ENCODE results near the gene RGS1.

RGS1 gene

DNA sequence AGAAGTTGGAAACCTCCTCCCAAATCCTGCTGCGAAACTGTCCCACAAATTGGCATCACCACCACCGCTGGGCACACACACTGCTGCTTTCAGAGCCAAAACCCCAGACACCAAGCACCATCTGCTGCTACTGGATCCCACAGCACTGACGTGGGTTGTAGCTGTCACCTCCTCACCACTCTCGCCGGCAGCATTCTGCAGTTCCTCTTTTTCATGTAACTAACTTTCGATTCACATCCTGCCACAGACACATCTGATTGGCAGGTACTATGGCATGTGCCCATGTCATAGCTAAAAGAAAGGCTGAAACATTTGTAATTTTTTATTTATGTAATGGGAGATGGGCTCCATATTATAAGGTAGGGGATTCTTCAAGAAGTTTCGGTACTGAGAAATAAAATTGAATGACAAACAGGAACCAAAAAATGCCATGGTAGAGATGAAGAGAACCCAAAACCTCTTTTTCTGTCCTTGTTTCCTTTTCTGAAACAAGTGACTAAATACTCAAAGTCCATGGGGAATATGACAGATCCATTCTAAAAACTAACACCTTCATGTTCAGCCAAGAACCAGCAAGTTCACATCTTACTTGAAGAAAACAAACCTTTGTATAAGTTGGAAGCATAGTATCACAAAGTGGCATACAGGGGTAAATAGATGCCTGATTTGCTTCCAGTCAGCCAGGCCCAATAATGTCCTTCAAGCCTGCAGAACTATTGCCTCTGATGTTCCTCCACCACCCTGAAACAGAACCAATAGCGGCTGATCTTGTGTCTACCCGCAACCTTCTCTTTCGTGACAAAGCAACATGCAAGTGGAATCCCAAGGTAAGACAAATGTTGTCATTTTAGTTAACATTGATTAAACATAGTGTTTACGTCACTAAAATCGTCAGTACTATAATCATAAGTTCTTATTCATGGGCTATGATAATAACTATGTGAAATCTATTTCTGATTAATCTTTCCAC, 33.8 kb downstream of the RGS1 start:
- TF ChIP-seq TCF12 (IDR thresholded peaks at IDR 0.05; ENCODE audit: low read depth) (no peak), TEAD4 (IDR thresholded peaks at IDR 0.05) (no peak), TAF1 (IDR thresholded peaks at IDR 0.05; ENCODE audit: low read depth) (no peak), NFIC (IDR thresholded peaks at IDR 0.05) (no peak), EP300 (IDR thresholded peaks at IDR 0.05; ENCODE audit: borderline replicate concordance) (no peak), CEBPB (IDR thresholded peaks at IDR 0.05) (no peak), ZBTB7A (IDR thresholded peaks at IDR 0.05; ENCODE audit: low read depth) (no peak), EGR1 (IDR thresholded peaks at IDR 0.05) (no peak), YY1 (IDR thresholded peaks at IDR 0.05; ENCODE audit: low read depth) (no peak), RAD21 (IDR thresholded peaks at IDR 0.05; ENCODE audit: low read depth) (no peak), FOXM1 (IDR thresholded peaks at IDR 0.05; ENCODE audit: borderline replicate concordance, low read depth) (no peak), CREB1 (IDR thresholded peaks at IDR 0.05; ENCODE audit: low read depth) (no peak)
- TF ChIP-seq, protein P1, sequence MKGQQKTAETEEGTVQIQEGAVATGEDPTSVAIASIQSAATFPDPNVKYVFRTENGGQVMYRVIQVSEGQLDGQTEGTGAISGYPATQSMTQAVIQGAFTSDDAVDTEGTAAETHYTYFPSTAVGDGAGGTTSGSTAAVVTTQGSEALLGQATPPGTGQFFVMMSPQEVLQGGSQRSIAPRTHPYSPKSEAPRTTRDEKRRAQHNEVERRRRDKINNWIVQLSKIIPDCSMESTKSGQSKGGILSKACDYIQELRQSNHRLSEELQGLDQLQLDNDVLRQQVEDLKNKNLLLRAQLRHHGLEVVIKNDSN (IDR thresholded peaks at IDR 0.05) = no peak
- TF ChIP-seq, protein P2, sequence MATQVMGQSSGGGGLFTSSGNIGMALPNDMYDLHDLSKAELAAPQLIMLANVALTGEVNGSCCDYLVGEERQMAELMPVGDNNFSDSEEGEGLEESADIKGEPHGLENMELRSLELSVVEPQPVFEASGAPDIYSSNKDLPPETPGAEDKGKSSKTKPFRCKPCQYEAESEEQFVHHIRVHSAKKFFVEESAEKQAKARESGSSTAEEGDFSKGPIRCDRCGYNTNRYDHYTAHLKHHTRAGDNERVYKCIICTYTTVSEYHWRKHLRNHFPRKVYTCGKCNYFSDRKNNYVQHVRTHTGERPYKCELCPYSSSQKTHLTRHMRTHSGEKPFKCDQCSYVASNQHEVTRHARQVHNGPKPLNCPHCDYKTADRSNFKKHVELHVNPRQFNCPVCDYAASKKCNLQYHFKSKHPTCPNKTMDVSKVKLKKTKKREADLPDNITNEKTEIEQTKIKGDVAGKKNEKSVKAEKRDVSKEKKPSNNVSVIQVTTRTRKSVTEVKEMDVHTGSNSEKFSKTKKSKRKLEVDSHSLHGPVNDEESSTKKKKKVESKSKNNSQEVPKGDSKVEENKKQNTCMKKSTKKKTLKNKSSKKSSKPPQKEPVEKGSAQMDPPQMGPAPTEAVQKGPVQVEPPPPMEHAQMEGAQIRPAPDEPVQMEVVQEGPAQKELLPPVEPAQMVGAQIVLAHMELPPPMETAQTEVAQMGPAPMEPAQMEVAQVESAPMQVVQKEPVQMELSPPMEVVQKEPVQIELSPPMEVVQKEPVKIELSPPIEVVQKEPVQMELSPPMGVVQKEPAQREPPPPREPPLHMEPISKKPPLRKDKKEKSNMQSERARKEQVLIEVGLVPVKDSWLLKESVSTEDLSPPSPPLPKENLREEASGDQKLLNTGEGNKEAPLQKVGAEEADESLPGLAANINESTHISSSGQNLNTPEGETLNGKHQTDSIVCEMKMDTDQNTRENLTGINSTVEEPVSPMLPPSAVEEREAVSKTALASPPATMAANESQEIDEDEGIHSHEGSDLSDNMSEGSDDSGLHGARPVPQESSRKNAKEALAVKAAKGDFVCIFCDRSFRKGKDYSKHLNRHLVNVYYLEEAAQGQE (IDR thresholded peaks at IDR 0.05; ENCODE audit: low read depth) = no peak
- TF ChIP-seq, protein P3, sequence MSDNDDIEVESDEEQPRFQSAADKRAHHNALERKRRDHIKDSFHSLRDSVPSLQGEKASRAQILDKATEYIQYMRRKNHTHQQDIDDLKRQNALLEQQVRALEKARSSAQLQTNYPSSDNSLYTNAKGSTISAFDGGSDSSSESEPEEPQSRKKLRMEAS (IDR thresholded peaks at IDR 0.05) = no peak

DNA sequence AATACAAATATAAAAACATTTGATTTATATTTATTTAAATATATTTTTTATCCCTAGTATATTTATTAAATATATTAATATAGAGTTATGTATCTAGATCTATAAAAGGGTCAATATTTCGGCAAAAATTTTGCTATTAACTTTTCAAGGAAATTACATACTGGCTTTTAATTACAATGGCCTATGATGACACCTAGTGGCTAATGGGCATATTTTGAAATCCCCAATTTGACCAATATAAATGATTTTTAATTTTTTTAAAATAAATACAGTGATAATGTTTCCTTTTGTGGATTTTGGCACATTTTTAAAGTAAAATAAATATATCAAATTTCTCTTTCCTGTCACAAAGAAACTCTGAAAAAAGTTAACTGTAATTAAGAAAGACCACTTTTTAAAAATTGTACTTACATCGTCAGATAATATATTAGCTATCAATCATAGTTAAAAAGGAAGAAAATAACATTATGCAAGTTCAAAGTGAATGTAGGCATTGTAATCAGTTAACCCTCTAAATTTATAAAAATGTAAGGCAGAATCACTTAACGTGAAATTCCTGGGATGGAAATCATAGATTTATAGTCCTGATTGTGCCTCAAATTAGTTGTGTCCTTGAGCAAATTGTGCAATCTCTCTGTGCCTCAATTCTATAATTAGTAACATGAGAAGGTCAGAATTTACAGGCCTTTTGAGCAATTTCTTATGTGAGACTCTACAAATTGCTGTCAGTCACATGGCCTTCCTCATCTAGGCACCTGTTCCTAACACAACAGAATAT, 34.7 kb downstream of the RGS1 start:
- TF ChIP-seq ZBTB7A (IDR thresholded peaks at IDR 0.05; ENCODE audit: low read depth) = no peak
- peak; percentile 74 for TF ChIP-seq CEBPB (IDR thresholded peaks at IDR 0.05)
- TF ChIP-seq TEAD4 (IDR thresholded peaks at IDR 0.05) = no peak
- TF ChIP-seq, protein P3 (IDR thresholded peaks at IDR 0.05) = no peak
- TF ChIP-seq RAD21 (IDR thresholded peaks at IDR 0.05; ENCODE audit: low read depth) = peak; percentile 58

DNA sequence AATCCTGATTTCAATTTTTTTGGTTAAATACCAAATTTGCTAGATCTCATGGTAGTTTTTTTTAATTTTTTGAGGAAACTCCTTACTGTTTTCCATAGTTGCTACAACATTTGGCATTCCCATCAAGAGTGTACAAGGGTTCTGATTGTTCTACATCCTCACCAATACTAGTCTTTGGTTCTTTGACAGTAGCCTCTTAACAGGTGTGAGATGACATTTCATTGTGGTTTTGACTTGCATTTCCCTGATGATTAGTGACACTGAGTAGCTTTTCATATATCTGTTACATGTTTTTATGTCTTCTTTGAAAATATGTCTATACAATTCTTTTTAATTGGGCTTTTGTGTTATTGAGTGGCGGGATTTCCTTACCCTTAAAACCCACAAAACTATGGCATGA, 39.5 kb downstream of the RGS1 start:
- TF ChIP-seq FOXM1 (IDR thresholded peaks at IDR 0.05; ENCODE audit: borderline replicate concordance, low read depth) (no peak), EGR1 (IDR thresholded peaks at IDR 0.05) (no peak), CEBPB (IDR thresholded peaks at IDR 0.05) (no peak), TEAD4 (IDR thresholded peaks at IDR 0.05) (no peak), TCF12 (IDR thresholded peaks at IDR 0.05; ENCODE audit: low read depth) (no peak), ZBTB7A (IDR thresholded peaks at IDR 0.05; ENCODE audit: low read depth) (no peak), TAF1 (IDR thresholded peaks at IDR 0.05; ENCODE audit: low read depth) (no peak), RAD21 (IDR thresholded peaks at IDR 0.05; ENCODE audit: low read depth) (no peak), YY1 (IDR thresholded peaks at IDR 0.05; ENCODE audit: low read depth) (no peak), EP300 (IDR thresholded peaks at IDR 0.05; ENCODE audit: borderline replicate concordance) (no peak), NFIC (IDR thresholded peaks at IDR 0.05) (no peak), CREB1 (IDR thresholded peaks at IDR 0.05; ENCODE audit: low read depth) (no peak)
- TF ChIP-seq, protein P1 (IDR thresholded peaks at IDR 0.05) = no peak
- TF ChIP-seq, protein P3 (IDR thresholded peaks at IDR 0.05) = no peak
- TF ChIP-seq, protein P2 (IDR thresholded peaks at IDR 0.05; ENCODE audit: low read depth) = no peak

DNA sequence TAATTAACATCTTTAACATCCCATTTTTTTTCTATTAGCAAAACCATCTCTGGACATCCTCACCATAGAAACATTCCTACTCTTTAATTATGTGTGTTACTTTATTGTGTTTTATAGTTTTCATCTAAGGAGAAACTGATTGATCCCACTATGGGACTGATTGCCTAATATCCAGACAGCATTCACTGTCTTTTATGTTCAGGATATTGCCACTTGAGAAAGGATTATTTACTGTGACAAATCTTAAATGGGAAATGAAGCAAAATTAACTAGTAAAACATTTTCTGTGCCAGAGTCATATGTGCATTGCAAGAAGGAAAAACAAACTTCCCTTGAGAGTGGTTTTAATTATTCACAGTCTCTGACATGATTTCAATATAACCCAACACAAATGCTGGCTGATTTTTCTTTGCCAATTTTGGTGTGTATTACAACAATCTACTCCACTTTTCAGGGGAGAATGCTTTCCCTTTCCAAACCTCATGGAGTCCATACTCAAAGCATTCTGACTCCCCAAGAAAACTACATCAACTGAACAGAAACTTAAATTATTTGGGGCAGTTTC, 44.6 kb downstream of the RGS1 start:
- TF ChIP-seq RAD21 (IDR thresholded peaks at IDR 0.05; ENCODE audit: low read depth) (no peak), TEAD4 (IDR thresholded peaks at IDR 0.05) (no peak), CREB1 (IDR thresholded peaks at IDR 0.05; ENCODE audit: low read depth) (no peak), YY1 (IDR thresholded peaks at IDR 0.05; ENCODE audit: low read depth) (no peak)
